Liver (tissue), 3 donors: Measurements from ENCODE around the gene EPHA6.

Experiments
- CTCF ChIP-seq: fragments of 150-350 bp; IDR thresholded peaks from 2 replicates; pipeline ENCODE4 v1.5.1; 2017; ENCODE audit warnings: improper control_type of control experiment, low read depth, low read length; ENCODE audit not compliant: missing input control
- HNF4G ChIP-seq: IDR thresholded peaks from 2 replicates; pipeline ENCODE4 v1.6.1; 2016; ENCODE audit warnings: antibody characterized with exemption
- RAD21 ChIP-seq, 2 donors: IDR thresholded peaks; 2 replicates each; pipeline ENCODE4 v1.6.1; 2016; ENCODE audit warnings: antibody characterized with exemption in 2 of 2, mild to moderate bottlenecking in 2 of 2
- REST ChIP-seq: IDR thresholded peaks from 2 replicates; pipeline ENCODE4 v1.6.1; 2016; ENCODE audit warnings: antibody characterized with exemption, mild to moderate bottlenecking
- SP1 ChIP-seq: IDR thresholded peaks from 2 replicates; pipeline ENCODE4 v1.6.1; 2018; ENCODE audit warnings: antibody characterized with exemption, mild to moderate bottlenecking
- TAF1 ChIP-seq: conservative IDR thresholded peaks from 2 replicates; pipeline ENCODE4 v1.6.1; 2016; ENCODE audit warnings: antibody characterized with exemption, mild to moderate bottlenecking
- donor health status: healthy.
- donor health status: healthy.

GRCh38 chr3:96970211-96970610 lies 155.8 kb downstream of the EPHA6 start:
- no peak for TF ChIP-seq TAF1
- no peak for TF ChIP-seq REST
- TF ChIP-seq CTCF: no peak
- no peak for TF ChIP-seq SP1
- TF ChIP-seq RAD21 (IDR thresholded peaks at IDR 0.05): no peak
- TF ChIP-seq HNF4G: no peak
